Measurements from ENCODE around the gene KANSL1. TPM values are rescaled to one million over a fixed set of nuclear protein-coding genes. Genes with fewer than 3 reads are reported as not detected.
"Not testable (repeated sequence)": the region's sequence is repeated elsewhere in the genome, so short reads cannot be mapped to it uniquely, and the experiment has no call there.

Gene KANSL1
- total RNA-seq, 1 donor from 2014 or later, result 27.9 TPM

- no peak for DNase-seq (ENCODE audit: missing footprints)
- intact Hi-C loops (cut with DNase I), result no loop called here
- ATAC-seq, result no peak
Observed at GRCh38 chr17:46036491-46036890, 156.7 kb downstream of the KANSL1 start.

GRCh38 chr17:46035112-46035818 lies 158.0 kb downstream of the KANSL1 start:
- DNase-seq (ENCODE audit: missing footprints), result no peak
- intact Hi-C loops (cut with DNase I), result no loop called here
- no peak for ATAC-seq

GRCh38 chr17:46033392-46033791 lies 159.8 kb downstream of the KANSL1 start:
- intact Hi-C loops (cut with DNase I), result no loop called here
- ATAC-seq, result no peak

GRCh38 chr17:46032909-46033308 lies 160.3 kb downstream of the KANSL1 start:
- DNase-seq (ENCODE audit: missing footprints), result no peak
- no peak for ATAC-seq
- intact Hi-C loops (cut with DNase I), result no loop called here

More at GRCh38 chr17:46033392-46033791, 159.8 kb downstream of the KANSL1 start:
- no peak for DNase-seq (ENCODE audit: missing footprints)

- intact Hi-C loops (cut with DNase I), result no loop called here
- ATAC-seq (no peak), DNase-seq (ENCODE audit: missing footprints) (no peak)
Observed at GRCh38 chr17:46031920-46032319, 161.3 kb downstream of the KANSL1 start.

- ATAC-seq (no peak), DNase-seq (ENCODE audit: missing footprints) (peak; percentile 66)
- intact Hi-C loops (cut with DNase I), result no loop called here
Observed at GRCh38 chr17:46031440-46031839, 161.8 kb downstream of the KANSL1 start.

GRCh38 chr17:46030752-46031151 lies 162.5 kb downstream of the KANSL1 start:
- intact Hi-C loops (cut with DNase I), result no loop called here
- no peak for ATAC-seq
- no peak for DNase-seq (ENCODE audit: missing footprints)

GRCh38 chr17:46029627-46030026 lies 163.6 kb downstream of the KANSL1 start:
- DNase-seq (ENCODE audit: missing footprints), result no peak
- intact Hi-C loops (cut with DNase I), result no loop called here
- ATAC-seq, result no peak

GRCh38 chr17:46028981-46029565 lies 164.2 kb downstream of the KANSL1 start:
- intact Hi-C loops (cut with DNase I), result no loop called here
- ATAC-seq, result no peak

GRCh38 chr17:46028374-46028773 lies 164.9 kb downstream of the KANSL1 start:
- intact Hi-C loops (cut with DNase I), result no loop called here
- DNase-seq (ENCODE audit: missing footprints) (no peak), ATAC-seq (no peak)

More at GRCh38 chr17:46028981-46029565, 164.2 kb downstream of the KANSL1 start:
- DNase-seq (ENCODE audit: missing footprints), result no peak

- no peak for DNase-seq (ENCODE audit: missing footprints)
- intact Hi-C loops (cut with DNase I), result no loop called here
- ATAC-seq, result no peak
Observed at GRCh38 chr17:46027976-46028325, 165.3 kb downstream of the KANSL1 start.

- ATAC-seq (peak; percentile 11), DNase-seq (ENCODE audit: missing footprints) (no peak)
- intact Hi-C loops (cut with DNase I), result no loop called here
Observed at GRCh38 chr17:46027048-46027975, 165.9 kb downstream of the KANSL1 start.

GRCh38 chr17:46026166-46027047 lies 166.8 kb downstream of the KANSL1 start:
- DNase-seq (ENCODE audit: missing footprints) (no peak), ATAC-seq (peak; percentile 55)
- intact Hi-C loops (cut with DNase I), result no loop called here

- ATAC-seq (no peak), DNase-seq (ENCODE audit: missing footprints) (peak; percentile 63)
- intact Hi-C loops (cut with DNase I), result no loop called here
Observed at GRCh38 chr17:46025510-46026165, 167.6 kb downstream of the KANSL1 start.

GRCh38 chr17:46025060-46025459 lies 168.2 kb downstream of the KANSL1 start:
- intact Hi-C loops (cut with DNase I), result no loop called here
- DNase-seq (ENCODE audit: missing footprints) (no peak), ATAC-seq (no peak)

GRCh38 chr17:46024590-46024989 lies 168.6 kb downstream of the KANSL1 start:
- DNase-seq (ENCODE audit: missing footprints) (no peak), ATAC-seq (no peak)
- intact Hi-C loops (cut with DNase I), result no loop called here

GRCh38 chr17:46023783-46024388 lies 169.3 kb downstream of the KANSL1 start:
- DNase-seq (ENCODE audit: missing footprints), result no peak
- no peak for ATAC-seq
- intact Hi-C loops (cut with DNase I), result no loop called here

GRCh38 chr17:46023366-46023765 lies 169.9 kb downstream of the KANSL1 start:
- DNase-seq (ENCODE audit: missing footprints); ATAC-seq; intact Hi-C loops (cut with DNase I): not testable (repeated sequence)
